ENCODE results near the gene VCP. TPM values are rescaled to one million over a fixed set of nuclear protein-coding genes. Genes with fewer than 3 reads are reported as not detected.

Gene VCP
- total and polyA plus RNA-seq, 9 of the 15 experiments (the other 6 are each of a cell fraction or from before 2014, with no cell fraction given), result 7.1 to 257 (median 199) TPM

GRCh38 chr9:35112257-35113020 lies 40.0 kb upstream of the VCP start (continued):
- no peak for TF ChIP-seq CHD7 (IDR thresholded peaks at IDR 0.05; ENCODE audit: low read depth, low read length)
- TF ChIP-seq FOSL1 (tag; conservative IDR thresholded peaks at IDR 0.05), result 0 out of 2 replicates have a peak, but pooled peaks have one; percentile 39
- TF ChIP-seq ZNF583 (CRISPR knock-in tag; IDR thresholded peaks at IDR 0.05), result no peak

Data from K562 (cell line).